ENCODE data around the gene AFF4.

- TF ChIP-seq, protein P1, sequence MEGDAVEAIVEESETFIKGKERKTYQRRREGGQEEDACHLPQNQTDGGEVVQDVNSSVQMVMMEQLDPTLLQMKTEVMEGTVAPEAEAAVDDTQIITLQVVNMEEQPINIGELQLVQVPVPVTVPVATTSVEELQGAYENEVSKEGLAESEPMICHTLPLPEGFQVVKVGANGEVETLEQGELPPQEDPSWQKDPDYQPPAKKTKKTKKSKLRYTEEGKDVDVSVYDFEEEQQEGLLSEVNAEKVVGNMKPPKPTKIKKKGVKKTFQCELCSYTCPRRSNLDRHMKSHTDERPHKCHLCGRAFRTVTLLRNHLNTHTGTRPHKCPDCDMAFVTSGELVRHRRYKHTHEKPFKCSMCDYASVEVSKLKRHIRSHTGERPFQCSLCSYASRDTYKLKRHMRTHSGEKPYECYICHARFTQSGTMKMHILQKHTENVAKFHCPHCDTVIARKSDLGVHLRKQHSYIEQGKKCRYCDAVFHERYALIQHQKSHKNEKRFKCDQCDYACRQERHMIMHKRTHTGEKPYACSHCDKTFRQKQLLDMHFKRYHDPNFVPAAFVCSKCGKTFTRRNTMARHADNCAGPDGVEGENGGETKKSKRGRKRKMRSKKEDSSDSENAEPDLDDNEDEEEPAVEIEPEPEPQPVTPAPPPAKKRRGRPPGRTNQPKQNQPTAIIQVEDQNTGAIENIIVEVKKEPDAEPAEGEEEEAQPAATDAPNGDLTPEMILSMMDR (IDR thresholded peaks at IDR 0.05; ENCODE audit: poor library complexity) = no peak
- no peak for TF ChIP-seq EZH2 (IDR thresholded peaks at IDR 0.05; ENCODE audit: borderline replicate concordance)
Measured at GRCh38 chr5:132850066-132850465, 113.4 kb downstream of the AFF4 start.
